Stimulated activated CD8-positive, alpha-beta memory T cell treated with anti-CD3 and anti-CD28 coated beads, Interleukin-4, amount 100 ng/mL, for 48 hours (primary cell): ENCODE results near the gene SERPINA10.
"Not testable (repeated sequence)": the region's sequence is repeated elsewhere in the genome, so short reads cannot be mapped to it uniquely, and the experiment has no call there.

Source experiments
- DNase-seq: peaks from one replicate; pipeline ENCODE4 v3.0.0-alpha.2; 2020

SERPINA10 gene

DNA sequence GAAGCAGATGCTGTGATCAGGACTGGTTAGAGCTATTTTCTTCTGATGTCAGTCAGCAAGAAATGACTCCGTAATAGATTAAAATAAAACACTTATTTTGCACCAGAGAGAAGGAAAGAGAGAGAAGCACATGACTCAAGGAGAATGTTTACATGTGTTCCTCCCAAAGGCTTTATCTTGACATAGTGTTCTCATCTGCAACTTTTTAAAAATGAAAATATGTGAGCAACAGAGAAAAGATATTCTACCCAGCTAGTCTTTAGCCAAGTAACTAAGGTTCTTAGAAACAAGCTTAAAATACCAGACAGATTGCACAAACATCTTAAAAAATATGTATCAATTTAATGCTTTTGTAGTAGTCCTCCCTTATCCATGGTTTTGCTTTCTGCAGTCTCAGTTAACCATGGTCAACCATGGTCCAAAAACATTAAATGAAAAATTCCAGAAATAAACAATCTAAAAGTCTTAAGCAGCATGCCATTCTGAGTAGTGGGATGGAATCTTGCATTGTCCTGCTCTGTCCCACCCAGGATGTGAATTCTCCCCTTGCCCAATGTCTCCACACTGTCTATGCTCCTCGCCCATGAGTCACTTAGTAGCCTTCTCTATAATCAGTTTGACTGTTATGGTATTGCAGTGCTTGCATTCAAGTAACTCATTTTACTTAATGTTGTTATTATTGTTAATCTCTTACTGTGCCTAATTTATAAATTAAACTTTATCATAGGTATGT is 9.9 kb downstream of the SERPINA10 start:
- no peak for DNase-seq

GRCh38 chr14:94278731-94279130 is 14.3 kb downstream of the SERPINA10 start:
- no peak for DNase-seq

DNA sequence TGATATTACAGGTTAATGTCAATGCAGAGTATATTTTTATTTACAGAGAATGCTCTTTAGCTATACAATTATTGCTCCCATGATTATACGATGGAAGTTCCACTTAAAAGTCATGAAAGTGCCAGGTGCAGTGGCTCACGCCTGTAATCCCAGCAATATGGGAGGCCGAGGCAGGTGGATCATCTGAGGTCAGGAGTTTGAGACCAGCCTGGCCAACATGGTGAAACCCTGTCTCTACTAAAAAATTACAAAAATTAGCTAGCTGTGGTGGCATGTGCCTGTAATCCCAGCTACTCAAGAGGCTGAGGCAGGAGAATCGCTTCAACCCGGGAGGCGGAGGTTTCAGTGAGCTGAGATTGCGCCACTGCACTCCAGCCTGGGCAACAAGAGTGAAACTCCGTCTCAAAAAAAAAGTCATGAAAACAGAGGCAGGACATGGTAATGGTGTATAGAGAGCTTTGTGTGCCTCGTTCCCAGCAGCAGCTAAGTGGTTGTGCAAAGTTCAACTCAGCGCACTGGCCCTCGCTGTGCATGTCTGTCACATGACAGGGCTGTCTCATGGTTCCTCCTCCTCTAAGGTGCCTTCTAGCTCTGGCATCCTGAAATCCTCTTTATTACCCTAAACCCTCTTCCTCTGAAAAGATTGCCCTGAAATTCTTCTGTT is 16.0 kb downstream of the SERPINA10 start:
- not testable (repeated sequence) for DNase-seq

DNA sequence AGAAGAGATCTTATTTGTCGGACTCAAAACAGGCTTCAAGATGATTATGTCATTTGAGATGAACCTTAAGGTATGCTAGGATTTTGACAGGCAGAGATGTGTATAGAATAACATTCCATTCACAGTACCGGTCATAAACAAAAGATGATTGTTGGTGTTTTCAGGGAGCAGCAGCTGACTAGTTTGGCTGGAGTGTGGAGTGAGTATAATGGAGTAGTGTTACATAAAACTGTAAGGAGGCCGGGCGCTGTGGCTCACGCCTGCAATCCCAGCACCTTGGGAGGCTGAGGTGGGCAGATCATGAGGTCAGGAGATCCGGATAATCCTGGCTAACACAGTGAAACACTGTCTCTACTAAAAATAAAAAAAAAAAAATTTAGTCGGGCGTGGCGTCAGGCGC is 23.9 kb downstream of the SERPINA10 start:
- DNase-seq = no peak

- not testable (repeated sequence) for DNase-seq
Measured at GRCh38 chr14:94268582-94268981, 24.5 kb downstream of the SERPINA10 start.

DNA sequence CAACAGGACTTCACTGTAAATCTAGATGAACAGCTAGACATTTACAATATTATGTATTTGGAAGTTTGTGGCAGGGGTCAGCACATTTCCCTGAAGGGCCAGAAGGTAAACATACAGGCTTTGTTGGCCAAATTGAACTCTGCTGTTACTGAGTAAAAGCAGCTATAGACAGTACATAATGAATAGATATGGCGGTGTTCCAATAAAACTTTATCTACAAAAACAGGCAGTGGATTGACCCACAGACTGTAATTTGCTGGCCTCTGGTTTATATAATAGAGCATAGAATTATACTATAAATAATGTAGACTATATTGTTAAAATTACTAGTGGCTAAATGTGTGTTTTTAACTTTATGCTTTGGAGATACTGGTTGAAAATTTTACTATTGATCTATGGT is 25.7 kb downstream of the SERPINA10 start:
- DNase-seq = no peak

- not testable (repeated sequence) for DNase-seq
Measured at GRCh38 chr14:94264195-94264594, 28.9 kb downstream of the SERPINA10 start.

DNA sequence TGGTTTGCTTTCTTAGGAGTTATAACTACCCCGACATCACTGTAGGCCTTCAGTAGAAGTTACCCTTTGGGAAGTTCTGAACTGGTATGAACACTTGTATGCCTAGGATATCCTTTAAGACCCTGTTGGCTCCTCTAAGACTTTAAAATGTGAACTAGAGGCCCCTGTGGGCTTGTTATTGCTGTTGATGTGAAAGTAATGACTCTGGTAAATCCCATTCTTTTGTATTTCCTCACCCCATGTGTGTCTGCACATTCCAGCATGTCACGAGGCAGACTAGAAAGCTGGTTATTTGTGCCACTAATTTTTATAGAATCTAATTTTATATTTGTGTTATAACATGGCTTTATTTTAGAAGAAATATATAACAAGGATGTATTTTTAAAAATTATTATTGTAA is 48.9 kb downstream of the SERPINA10 start:
- no peak for DNase-seq

GRCh38 chr14:94239406-94239805 is 53.7 kb downstream of the SERPINA10 start:
- DNase-seq = no peak

- DNase-seq = no peak
Measured at GRCh38 chr14:94237983-94238382, 55.1 kb downstream of the SERPINA10 start.

DNA sequence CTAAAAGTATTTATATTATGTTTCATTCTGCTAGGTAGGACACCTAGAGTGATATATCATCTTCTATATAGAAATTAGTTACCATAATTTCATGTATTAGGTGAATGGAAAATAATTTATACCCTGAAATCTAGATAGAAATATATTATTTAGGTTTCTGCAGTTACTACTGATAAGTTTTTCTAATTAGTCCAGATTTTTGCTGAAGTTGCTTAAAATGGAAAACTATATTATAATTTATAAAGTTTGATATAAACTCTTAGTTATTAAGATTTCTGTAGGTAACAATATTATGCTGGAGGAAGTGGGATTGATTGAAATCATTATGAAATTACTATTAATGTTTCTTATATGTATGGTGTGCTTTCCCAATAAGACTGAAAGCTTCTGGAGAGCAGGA is 56.0 kb downstream of the SERPINA10 start:
- no peak for DNase-seq
